ENCODE measurements around the gene CTU2. TPM values are rescaled to one million over a fixed set of nuclear protein-coding genes. Genes with fewer than 3 reads are reported as not detected.
A peak's percentile ranks its signal among the peaks of the same experiment; 100 is the strongest.

CTU2 gene
- total and polyA plus RNA-seq, 8 donors, result 1.8 to 53.3 (median 14.8) TPM

DNA sequence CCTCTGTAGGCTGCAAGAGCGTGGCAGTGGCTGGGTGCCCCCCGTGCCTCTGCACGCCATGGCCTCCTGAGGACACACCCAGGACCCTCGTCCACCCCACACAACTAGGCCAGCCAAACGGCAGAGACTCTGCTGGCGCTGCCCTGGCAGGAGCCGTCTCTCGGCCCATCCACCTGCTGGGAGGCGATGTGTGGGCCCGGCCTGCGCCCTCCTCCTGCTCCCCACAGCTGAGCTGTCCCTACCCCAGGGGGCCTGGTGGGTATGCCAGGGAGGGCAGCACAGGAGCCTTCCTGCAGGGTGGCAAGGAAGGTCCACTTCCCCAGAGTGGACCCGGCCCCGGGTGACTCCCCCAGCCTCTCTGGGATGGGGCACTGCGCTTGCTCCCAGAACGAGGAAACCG is 7.1 kb upstream of the CTU2 start:
- H3K27me3 ChIP-seq, result no peaks in the 10 kb centered on the region
- intact Hi-C loops (cut with DNase I; ENCODE audit: low total_unique reads), result no loop called here
- no peak overlapping the region for H3K4me3 ChIP-seq
- peaks cover 5 to 50% (median 32%) of the 10 kb centered on the region in 4 donors for H3K4me1 ChIP-seq
- H3K36me3 ChIP-seq, result peaks cover 26 to 64% (median 55%) of the 10 kb centered on the region in 4 donors
- no peak for TF ChIP-seq EP300 (IDR thresholded peaks at IDR 0.05)
- TF ChIP-seq POLR2AphosphoS5 (IDR thresholded peaks at IDR 0.05), result no peak
- TF ChIP-seq, protein P1, sequence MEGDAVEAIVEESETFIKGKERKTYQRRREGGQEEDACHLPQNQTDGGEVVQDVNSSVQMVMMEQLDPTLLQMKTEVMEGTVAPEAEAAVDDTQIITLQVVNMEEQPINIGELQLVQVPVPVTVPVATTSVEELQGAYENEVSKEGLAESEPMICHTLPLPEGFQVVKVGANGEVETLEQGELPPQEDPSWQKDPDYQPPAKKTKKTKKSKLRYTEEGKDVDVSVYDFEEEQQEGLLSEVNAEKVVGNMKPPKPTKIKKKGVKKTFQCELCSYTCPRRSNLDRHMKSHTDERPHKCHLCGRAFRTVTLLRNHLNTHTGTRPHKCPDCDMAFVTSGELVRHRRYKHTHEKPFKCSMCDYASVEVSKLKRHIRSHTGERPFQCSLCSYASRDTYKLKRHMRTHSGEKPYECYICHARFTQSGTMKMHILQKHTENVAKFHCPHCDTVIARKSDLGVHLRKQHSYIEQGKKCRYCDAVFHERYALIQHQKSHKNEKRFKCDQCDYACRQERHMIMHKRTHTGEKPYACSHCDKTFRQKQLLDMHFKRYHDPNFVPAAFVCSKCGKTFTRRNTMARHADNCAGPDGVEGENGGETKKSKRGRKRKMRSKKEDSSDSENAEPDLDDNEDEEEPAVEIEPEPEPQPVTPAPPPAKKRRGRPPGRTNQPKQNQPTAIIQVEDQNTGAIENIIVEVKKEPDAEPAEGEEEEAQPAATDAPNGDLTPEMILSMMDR (IDR thresholded peaks at IDR 0.05), result no peak
- no peak for TF ChIP-seq POLR2A (IDR thresholded peaks at IDR 0.05)
- DNase-seq, result no peak
- 68 to 95% (median 95%) methylated on average over 3 to 16 of the region's 16 CpGs for WGBS, 5 donors
- H3K27ac ChIP-seq, result peak overlapping the region in 2 of 5 donors; percentile 79 to 92
- H3K9me3 ChIP-seq, result no peaks in the 10 kb centered on the region

DNA sequence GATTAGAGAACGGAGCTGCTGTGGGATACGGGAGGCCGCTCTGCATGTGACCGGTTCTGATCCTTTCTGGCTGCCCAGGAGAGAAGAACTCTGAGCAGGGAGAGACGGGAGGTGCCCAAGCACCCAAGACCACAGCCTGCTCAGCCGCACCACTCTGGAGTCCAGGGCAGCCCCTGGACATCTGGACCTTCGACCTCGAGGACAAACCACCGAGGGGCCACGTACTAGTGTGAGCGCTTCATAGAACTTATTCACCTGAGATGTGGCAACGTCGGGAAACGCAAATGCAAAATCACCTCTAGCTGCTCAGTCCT is 6.0 kb upstream of the CTU2 start:
- Histone ChIP-seq H3K36me3 (peaks cover 26 to 64% (median 54%) of the 10 kb centered on the region in 4 donors), H3K9me3 (no peaks in the 10 kb centered on the region), H3K4me3 (peak overlapping the region in 1 of 4 donors; percentile 29), H3K27me3 (no peaks in the 10 kb centered on the region), H3K4me1 (peaks cover 16 to 61% (median 43%) of the 10 kb centered on the region in 4 donors), H3K27ac (peak overlapping the region; percentile 39 to 92 (median 79))
- whole genome bisulfite sequencing, 5 donors, result 54 to 83% (median 73%) methylated on average over 14 of the region's 14 CpGs
- no peak for DNase-seq
- no peak for TF ChIP-seq POLR2AphosphoS5 (IDR thresholded peaks at IDR 0.05)
- no peak for TF ChIP-seq EP300 (IDR thresholded peaks at IDR 0.05)
- TF ChIP-seq, protein P1 (IDR thresholded peaks at IDR 0.05), result no peak
- TF ChIP-seq POLR2A (IDR thresholded peaks at IDR 0.05), result no peak
- intact Hi-C loops (cut with DNase I; ENCODE audit: low total_unique reads), result no loop called here

GRCh38 chr16:88700636-88701482 is 5.4 kb upstream of the CTU2 start:
- Histone ChIP-seq H3K27me3 (no peaks in the 10 kb centered on the region), H3K4me1 (peaks cover 17 to 66% (median 47%) of the 10 kb centered on the region in 4 donors), H3K4me3 (peak overlapping the region; percentile 0 to 98 (median 24)), H3K27ac (peak overlapping the region; percentile 39 to 94 (median 84)), H3K9me3 (no peaks in the 10 kb centered on the region), H3K36me3 (peaks cover 26 to 61% (median 51%) of the 10 kb centered on the region in 4 donors)
- intact Hi-C loops (cut with DNase I; ENCODE audit: low total_unique reads), result no loop called here
- peak; percentile 85 to 87 for DNase-seq
- TF ChIP-seq POLR2AphosphoS5 (IDR thresholded peaks at IDR 0.05) (peak in 1 of 3 donors; percentile 20), EP300 (IDR thresholded peaks at IDR 0.05) (no peak), POLR2A (IDR thresholded peaks at IDR 0.05) (no peak)
- TF ChIP-seq, protein P1 (IDR thresholded peaks at IDR 0.05), result no peak
- WGBS, 5 donors, result 57 to 78% (median 64%) methylated on average over 17 to 42 of the region's 42 CpGs

DNA sequence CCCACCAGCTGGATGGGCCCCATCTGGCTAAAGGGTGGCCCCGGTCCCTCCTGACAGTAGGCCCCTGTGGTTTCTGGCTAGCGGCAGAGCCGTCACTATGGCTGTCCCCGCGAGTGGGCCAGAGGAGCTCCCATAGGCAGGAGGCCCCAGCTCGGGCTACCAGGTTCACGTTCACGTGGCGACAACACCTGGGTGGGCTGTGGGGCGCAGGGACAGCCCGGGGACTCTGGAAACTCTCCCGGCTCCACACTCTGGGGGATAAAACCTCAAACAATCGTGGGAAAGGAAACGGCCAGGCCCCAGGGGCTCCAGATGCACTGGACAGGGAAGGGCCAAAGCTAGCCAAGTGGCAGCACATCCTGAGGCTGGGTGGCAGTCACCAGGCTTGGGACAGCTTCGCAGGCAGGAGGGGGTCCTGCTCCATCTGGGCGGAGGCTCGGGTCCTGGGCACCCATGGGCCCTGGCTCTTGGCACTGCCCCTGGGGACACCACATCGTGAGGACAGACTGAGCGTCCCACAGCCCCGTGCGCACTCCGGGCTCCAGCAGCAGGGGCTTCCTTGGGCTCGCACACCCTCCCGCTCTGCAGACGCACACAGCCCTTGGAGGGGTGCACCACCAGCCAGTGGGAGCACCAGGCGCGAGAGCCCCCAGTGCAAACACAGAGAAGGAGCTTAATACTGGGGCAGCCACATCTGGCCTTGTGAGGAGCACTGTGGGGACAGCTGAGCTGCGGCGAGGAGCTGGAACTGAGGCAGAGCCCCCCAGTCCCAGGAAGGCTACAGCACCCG is 4.5 kb upstream of the CTU2 start:
- no peak for TF ChIP-seq POLR2A (IDR thresholded peaks at IDR 0.05)
- TF ChIP-seq EP300 (IDR thresholded peaks at IDR 0.05), result no peak
- no peak for TF ChIP-seq POLR2AphosphoS5 (IDR thresholded peaks at IDR 0.05)
- TF ChIP-seq, protein P1 (IDR thresholded peaks at IDR 0.05), result no peak
- Histone ChIP-seq H3K36me3 (peaks cover 22 to 52% (median 42%) of the 10 kb centered on the region in 4 donors), H3K27me3 (no peaks in the 10 kb centered on the region), H3K9me3 (no peaks in the 10 kb centered on the region), H3K27ac (peak overlapping the region; percentile 26 to 94 (median 84)), H3K4me3 (peak overlapping the region; percentile 0 to 98 (median 23)), H3K4me1 (peaks cover 19 to 69% (median 50%) of the 10 kb centered on the region in 4 donors)
- DNase-seq, result no peak
- intact Hi-C loops (cut with DNase I; ENCODE audit: low total_unique reads), result no loop called here
- WGBS, 5 donors, result 73 to 80% (median 76%) methylated on average over 16 to 30 of the region's 30 CpGs

Data from stomach (tissue), 9 donors.